Neural cell (in vitro differentiated cells): ENCODE data around the gene ASCL2. TPM values are rescaled to one million over a fixed set of nuclear protein-coding genes. Genes with fewer than 3 reads are reported as not detected.

ENCODE experiments used
- H2AFZ ChIP-seq: fragments of 200-600, 300-800 bp; sonication (generic), shearing (Covaris generic); 2 replicates; pipeline ENCODE4 v1.6.0; 2014; ENCODE audit warnings: low read depth, mild to moderate bottlenecking, antibody characterized with exemption, low read length, moderate library complexity
- H3F3A ChIP-seq: fragments of 200-600 bp; shearing (Covaris generic); 2 replicates; pipeline ENCODE4 v1.6.1; 2016; ENCODE audit warnings: mild to moderate bottlenecking, moderate library complexity, mixed read lengths, antibody characterized with exemption, low read length; ENCODE audit not compliant: insufficient read depth, poor library complexity, severe bottlenecking
- H3K27ac ChIP-seq: fragments of 200-600, 300-800 bp; sonication (generic), shearing (Covaris generic); 2 replicates; pipeline ENCODE4 v1.5.1; 2014; ENCODE audit warnings: mild to moderate bottlenecking, low read length, moderate library complexity
- H3K27me3 ChIP-seq: fragments of 300-800, 200-600 bp; sonication (generic), shearing (Covaris generic); 2 replicates; pipeline ENCODE4 v1.6.0; 2014; ENCODE audit warnings: mild to moderate bottlenecking, low read depth, low read length, moderate library complexity; ENCODE audit not compliant: insufficient read depth
- H3K36me3 ChIP-seq: fragments of 300-800, 200-600 bp; sonication (generic), shearing (Covaris generic); 2 replicates; pipeline ENCODE4 v1.5.1; 2014; ENCODE audit warnings: mild to moderate bottlenecking, antibody characterized with exemption, low read length, moderate library complexity; ENCODE audit not compliant: insufficient read depth
- H3K4me2 ChIP-seq: fragments of 300-800, 200-600 bp; sonication (generic), shearing (Covaris generic); 2 replicates; pipeline ENCODE4 v1.6.0; 2014; ENCODE audit warnings: mild to moderate bottlenecking, low read length
- H3K4me3 ChIP-seq: fragments of 300-800, 200-600 bp; sonication (generic), shearing (Covaris generic); 2 replicates; pipeline ENCODE4 v1.5.1; 2014; ENCODE audit warnings: mild to moderate bottlenecking, low read length, moderate library complexity
- H3K79me2 ChIP-seq: fragments of 200-600 bp; shearing (Covaris generic); replicated peaks from 2 replicates; pipeline ENCODE4 v1.6.0; 2014; ENCODE audit warnings: mild to moderate bottlenecking, low read length, moderate library complexity; ENCODE audit not compliant: insufficient read depth
- H3K9ac ChIP-seq: fragments of 300-800, 200-600 bp; sonication (generic), shearing (Covaris generic); 2 replicates; pipeline ENCODE4 v1.6.1; 2016; ENCODE audit warnings: mild to moderate bottlenecking, low read length, mixed read lengths
- H3K9me2 ChIP-seq: fragments of 200-600 bp; shearing (Covaris generic); 2 replicates; pipeline ENCODE4 v1.6.1; 2016; ENCODE audit warnings: mild to moderate bottlenecking, low read length, mixed read lengths; ENCODE audit not compliant: insufficient read depth
- H3K9me3 ChIP-seq: fragments of 200-600, 300-800 bp; sonication (generic), shearing (Covaris generic); 2 replicates; pipeline ENCODE4 v1.6.1; 2016; ENCODE audit warnings: mild to moderate bottlenecking, mixed run types, low read length, moderate library complexity, mixed read lengths
- H4K20me1 ChIP-seq: fragments of 200-600 bp; shearing (Covaris generic); 2 replicates; pipeline ENCODE4 v1.6.1; 2016; ENCODE audit warnings: mild to moderate bottlenecking, mixed run types; ENCODE audit not compliant: insufficient read depth
- CTCF ChIP-seq: fragments of 450-650 bp; IDR thresholded peaks from 2 replicates; pipeline ENCODE4 v1.5.1; 2014; ENCODE audit warnings: antibody characterized with exemption, mild to moderate bottlenecking, moderate library complexity; ENCODE audit not compliant: poor library complexity, severe bottlenecking
- EP300 ChIP-seq: fragments of 450-650 bp; conservative IDR thresholded peaks from 2 replicates; pipeline ENCODE4 v1.6.1; 2014; ENCODE audit warnings: antibody characterized with exemption, mild to moderate bottlenecking, moderate library complexity; ENCODE audit not compliant: poor library complexity, severe bottlenecking
- EZH2 ChIP-seq: fragments of 200-600, 300-800 bp; shearing (Covaris generic), sonication (generic); IDR thresholded peaks from 2 replicates; pipeline ENCODE4 v1.6.1; 2014; ENCODE audit warnings: antibody characterized with exemption, low read length, borderline replicate concordance, mild to moderate bottlenecking; ENCODE audit not compliant: insufficient read depth, poor library complexity, severe bottlenecking
- MXI1 ChIP-seq: fragments of 450-650 bp; conservative IDR thresholded peaks from 2 replicates; pipeline ENCODE4 v1.6.1; 2014; ENCODE audit warnings: antibody characterized with exemption, mild to moderate bottlenecking; ENCODE audit not compliant: poor library complexity, severe bottlenecking
- POLR2AphosphoS5 ChIP-seq: IDR thresholded peaks from 2 replicates; pipeline ENCODE4 v1.6.1; 2012
- RAD21 ChIP-seq: fragments of 450-650 bp; conservative IDR thresholded peaks from 2 replicates; pipeline ENCODE4 v1.6.1; 2014; ENCODE audit warnings: antibody characterized with exemption, mild to moderate bottlenecking, moderate library complexity
- SMC3 ChIP-seq: fragments of 450-650 bp; conservative IDR thresholded peaks from 2 replicates; pipeline ENCODE4 v1.6.1; 2014; ENCODE audit warnings: antibody characterized with exemption, mild to moderate bottlenecking, moderate library complexity; ENCODE audit not compliant: poor library complexity
- TAF1 ChIP-seq: IDR thresholded peaks from 2 replicates; pipeline ENCODE4 v1.6.1; 2012; ENCODE audit warnings: low read depth
- polyA plus RNA-seq: library from polyadenylated mRNA; depleted of rRNA; stranded (reverse); fragments of >200 nt; gene quantifications from 2 replicates; pipeline ENCODE4 v1.2.3, GENCODE V29; 2014
- TF ChIP-seq, protein P1 (sequence below): IDR thresholded peaks from 2 replicates; pipeline ENCODE4 v1.6.1; 2012; ENCODE audit warnings: borderline replicate concordance

Gene ASCL2
- polyA plus RNA-seq, 1 donor from 2014 or later, result not detected

DNA sequence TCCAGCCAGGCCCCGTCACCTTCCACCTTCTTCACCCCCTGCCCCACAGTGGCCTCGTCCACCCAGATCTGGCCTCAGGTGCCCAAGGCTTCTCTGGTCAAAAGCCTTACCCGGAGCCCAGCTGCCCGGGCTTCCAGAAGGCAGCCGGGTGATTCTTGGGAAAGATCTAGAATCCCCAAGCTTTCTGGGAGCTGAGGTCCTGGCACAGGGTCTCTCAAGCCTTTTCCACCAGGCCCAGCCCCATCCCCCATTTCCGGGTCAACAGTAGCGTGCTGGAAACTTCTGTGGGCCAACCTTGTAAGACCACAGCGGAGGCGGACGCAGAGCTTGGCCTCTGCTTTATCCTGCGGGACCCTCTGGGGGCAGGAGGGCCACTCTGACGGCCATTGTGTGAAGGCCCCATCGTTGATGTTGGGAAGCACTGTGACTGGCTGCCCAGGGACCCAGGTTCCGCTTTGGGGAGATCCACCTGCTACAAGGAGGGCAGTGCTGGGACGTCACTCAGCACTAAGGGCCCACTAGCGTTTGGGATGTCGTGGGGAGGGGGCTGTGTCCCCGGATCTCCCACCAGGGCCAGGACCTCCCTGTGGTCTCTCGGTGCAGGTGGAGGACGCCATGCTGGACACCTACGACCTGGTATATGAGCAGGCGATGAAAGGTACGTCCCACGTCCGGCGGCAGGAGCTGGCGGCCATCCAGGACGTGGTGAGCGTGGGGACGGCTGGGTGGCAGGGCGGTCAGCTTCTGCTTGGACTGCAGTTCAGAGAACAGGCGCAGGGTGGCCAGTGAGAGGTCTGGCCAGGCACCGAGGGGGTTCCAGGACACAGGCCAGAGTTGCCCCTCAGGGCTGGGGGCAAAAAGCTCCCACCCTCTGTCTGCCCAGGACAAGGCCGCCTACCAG is 42.9 kb upstream of the ASCL2 start:
- Histone ChIP-seq H3K9me3 (no peaks in the 10 kb centered on the region), H3K27me3 (no peaks in the 10 kb centered on the region), H3K9ac (no peak overlapping the region), H3F3A (no peaks in the 10 kb centered on the region), H4K20me1 (no peaks in the 10 kb centered on the region), H3K4me2 (no peak overlapping the region), H3K4me3 (no peak overlapping the region), H3K79me2 (no peaks in the 10 kb centered on the region), H3K27ac (no peak overlapping the region), H2AFZ (no peak overlapping the region), H3K36me3 (no peaks in the 10 kb centered on the region), H3K9me2 (no peaks in the 10 kb centered on the region)
- TF ChIP-seq TAF1 (no peak), EP300 (no peak), SMC3 (no peak), MXI1 (no peak), RAD21 (no peak)
- TF ChIP-seq, protein P1, sequence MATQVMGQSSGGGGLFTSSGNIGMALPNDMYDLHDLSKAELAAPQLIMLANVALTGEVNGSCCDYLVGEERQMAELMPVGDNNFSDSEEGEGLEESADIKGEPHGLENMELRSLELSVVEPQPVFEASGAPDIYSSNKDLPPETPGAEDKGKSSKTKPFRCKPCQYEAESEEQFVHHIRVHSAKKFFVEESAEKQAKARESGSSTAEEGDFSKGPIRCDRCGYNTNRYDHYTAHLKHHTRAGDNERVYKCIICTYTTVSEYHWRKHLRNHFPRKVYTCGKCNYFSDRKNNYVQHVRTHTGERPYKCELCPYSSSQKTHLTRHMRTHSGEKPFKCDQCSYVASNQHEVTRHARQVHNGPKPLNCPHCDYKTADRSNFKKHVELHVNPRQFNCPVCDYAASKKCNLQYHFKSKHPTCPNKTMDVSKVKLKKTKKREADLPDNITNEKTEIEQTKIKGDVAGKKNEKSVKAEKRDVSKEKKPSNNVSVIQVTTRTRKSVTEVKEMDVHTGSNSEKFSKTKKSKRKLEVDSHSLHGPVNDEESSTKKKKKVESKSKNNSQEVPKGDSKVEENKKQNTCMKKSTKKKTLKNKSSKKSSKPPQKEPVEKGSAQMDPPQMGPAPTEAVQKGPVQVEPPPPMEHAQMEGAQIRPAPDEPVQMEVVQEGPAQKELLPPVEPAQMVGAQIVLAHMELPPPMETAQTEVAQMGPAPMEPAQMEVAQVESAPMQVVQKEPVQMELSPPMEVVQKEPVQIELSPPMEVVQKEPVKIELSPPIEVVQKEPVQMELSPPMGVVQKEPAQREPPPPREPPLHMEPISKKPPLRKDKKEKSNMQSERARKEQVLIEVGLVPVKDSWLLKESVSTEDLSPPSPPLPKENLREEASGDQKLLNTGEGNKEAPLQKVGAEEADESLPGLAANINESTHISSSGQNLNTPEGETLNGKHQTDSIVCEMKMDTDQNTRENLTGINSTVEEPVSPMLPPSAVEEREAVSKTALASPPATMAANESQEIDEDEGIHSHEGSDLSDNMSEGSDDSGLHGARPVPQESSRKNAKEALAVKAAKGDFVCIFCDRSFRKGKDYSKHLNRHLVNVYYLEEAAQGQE, result no peak

DNA sequence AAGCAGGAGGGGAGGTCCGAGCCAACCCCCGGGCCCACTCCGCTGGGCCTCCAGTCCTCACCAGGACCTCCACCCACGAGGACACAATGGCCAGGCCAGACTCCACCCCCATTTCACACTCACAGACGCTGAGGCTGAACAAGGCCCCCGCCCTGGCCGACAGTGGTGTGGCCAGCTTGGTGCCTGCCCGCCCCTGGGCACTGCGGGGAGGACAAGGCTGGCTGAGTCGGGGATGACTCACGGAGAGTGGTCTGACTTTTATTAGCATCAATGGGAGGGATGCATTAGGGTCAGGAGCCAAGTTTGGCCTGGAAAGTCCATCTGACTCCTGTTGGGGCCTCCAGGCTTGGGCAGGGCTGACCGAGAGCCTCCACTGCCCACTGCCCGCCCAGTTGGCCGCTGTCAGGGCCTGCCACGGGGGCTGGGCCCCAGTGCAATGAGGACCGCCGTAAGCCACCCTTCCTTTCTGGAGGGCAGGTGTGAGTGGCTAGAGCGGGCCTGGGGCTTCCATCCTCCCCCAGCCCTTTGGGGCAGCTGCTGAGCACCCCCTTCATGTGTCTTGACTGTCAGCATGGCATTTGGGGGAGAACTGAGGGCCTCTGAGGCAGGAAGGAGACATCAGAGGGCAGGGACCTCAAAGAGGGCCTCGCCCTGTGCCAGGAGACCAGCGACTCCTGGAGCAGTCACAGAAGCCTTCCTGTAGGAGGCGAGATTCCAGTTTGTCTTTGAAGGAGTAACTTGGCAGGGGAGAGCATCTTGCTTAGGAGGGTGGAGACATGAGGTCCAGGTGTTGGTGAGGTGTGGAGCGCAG is 42.0 kb upstream of the ASCL2 start:
- H3K79me2 ChIP-seq, result no peaks in the 10 kb centered on the region
- no peak overlapping the region for H3K27ac ChIP-seq
- no peaks in the 10 kb centered on the region for H3K27me3 ChIP-seq
- H3F3A ChIP-seq, result no peaks in the 10 kb centered on the region
- H4K20me1 ChIP-seq, result no peaks in the 10 kb centered on the region
- H3K9me3 ChIP-seq, result no peaks in the 10 kb centered on the region
- TF ChIP-seq EP300, result no peak
- no peak for TF ChIP-seq MXI1
- TF ChIP-seq TAF1, result no peak
- TF ChIP-seq EZH2, result no peak
- TF ChIP-seq, protein P1, result no peak
- TF ChIP-seq SMC3, result no peak
- no peak for TF ChIP-seq RAD21
- TF ChIP-seq POLR2AphosphoS5, result no peak
- TF ChIP-seq CTCF, result no peak
- H3K9me2 ChIP-seq, result no peaks in the 10 kb centered on the region
- H2AFZ ChIP-seq, result no peak overlapping the region
- no peak overlapping the region for H3K4me2 ChIP-seq
- no peak overlapping the region for H3K4me3 ChIP-seq
- no peak overlapping the region for H3K9ac ChIP-seq
- no peaks in the 10 kb centered on the region for H3K36me3 ChIP-seq
